ENCODE results near the gene GALNS. TPM values are rescaled to one million over a fixed set of nuclear protein-coding genes. Genes with fewer than 3 reads are reported as not detected.

The GALNS gene
- total RNA-seq, 2 donors from 2014 or later, result 8.8 to 48.8 TPM

DNA sequence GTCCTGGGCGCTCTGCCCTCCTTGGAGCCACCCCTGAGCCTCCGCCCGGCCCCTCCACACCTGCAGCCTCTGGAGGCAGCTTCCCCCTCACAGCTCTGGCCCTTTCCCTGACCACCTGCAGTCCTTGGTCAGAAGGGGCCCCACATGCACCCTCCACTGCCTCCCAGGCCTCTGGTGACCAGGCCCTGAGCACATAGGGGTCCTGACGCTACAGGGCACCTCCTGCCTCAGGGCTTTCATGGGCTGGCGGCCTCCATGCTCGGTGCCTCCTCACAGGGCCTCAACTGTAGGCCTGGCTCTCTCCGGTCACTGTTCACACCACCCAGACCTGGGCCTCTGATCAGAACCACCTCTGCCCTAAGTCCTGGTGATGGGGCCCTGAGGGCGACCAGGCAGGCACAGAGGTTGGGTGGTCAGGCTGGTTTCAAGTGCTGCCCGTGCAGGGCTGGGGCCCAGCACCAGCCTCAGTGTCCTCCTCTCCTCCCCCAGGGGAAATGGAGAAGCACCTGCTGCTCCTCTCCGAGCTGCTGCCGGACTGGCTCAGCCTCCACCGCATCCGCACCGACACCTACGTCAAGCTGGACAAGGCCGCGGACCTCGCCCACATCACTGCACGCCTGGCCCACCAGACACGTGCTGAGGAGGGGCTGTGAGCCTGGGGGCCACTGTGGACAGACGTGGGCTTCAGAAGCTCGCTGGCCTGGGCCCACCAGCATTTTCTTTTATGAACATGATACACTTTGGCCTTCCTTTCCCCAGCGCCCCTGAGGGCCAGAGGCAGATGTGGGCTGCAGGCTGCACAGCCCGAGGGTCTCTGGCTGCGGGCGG lies 48.9 kb downstream of the GALNS start:
- Histone ChIP-seq H3K27ac (no peak overlapping the region), H3K4me3 (no peak overlapping the region), H3K27me3 (no peaks in the 10 kb centered on the region), H3K4me1 (peaks cover 54% of the 10 kb centered on the region), H3K9me3 (no peaks in the 10 kb centered on the region), H3K36me3 (replicated peaks in 1 of 2; ENCODE audit: insufficient read depth in 1 of 2, low read depth in 2 of 2) (no peaks in the 10 kb centered on the region)
- ATAC-seq (no peak), DNase-seq (no peak)
- TF ChIP-seq CTCF (IDR thresholded peaks at IDR 0.05), result no peak
- no peak for TF ChIP-seq POLR2A (IDR thresholded peaks at IDR 0.05)
- intact Hi-C loops (cut with DNase I), result no loop called here
- WGBS, 2 donors, result 84 to 85% methylated on average over 18 to 26 of the region's 26 CpGs

GRCh38 chr16:88807142-88807625 lies 49.6 kb downstream of the GALNS start:
- no peaks in the 10 kb centered on the region for H3K27me3 ChIP-seq
- no peaks in the 10 kb centered on the region for H3K9me3 ChIP-seq
- no peak overlapping the region for H3K4me3 ChIP-seq
- ATAC-seq (no peak), DNase-seq (no peak)
- intact Hi-C loops (cut with DNase I), result no loop called here
- H3K4me1 ChIP-seq, result peaks cover 52% of the 10 kb centered on the region
- TF ChIP-seq POLR2A (IDR thresholded peaks at IDR 0.05) (peak in 1 of 3 donors; percentile 7), CTCF (IDR thresholded peaks at IDR 0.05) (no peak)
- no peaks in the 10 kb centered on the region for H3K36me3 ChIP-seq (replicated peaks in 1 of 2; ENCODE audit: insufficient read depth in 1 of 2, low read depth in 2 of 2)
- H3K27ac ChIP-seq, result no peak overlapping the region
- 79 to 100% methylated on average over 1 to 15 of the region's 24 CpGs for WGBS, 2 donors

- WGBS, 2 donors, result 82% methylated on average over 26 of the region's 27 CpGs; no CpG with 5 or more reads in 1 of the 2 donors
- no peak for DNase-seq
Measured at GRCh38 chr16:88806491-88807111, 50.1 kb downstream of the GALNS start.

GRCh38 chr16:88805887-88806393 lies 50.8 kb downstream of the GALNS start:
- TF ChIP-seq POLR2A (IDR thresholded peaks at IDR 0.05) (no peak), CTCF (IDR thresholded peaks at IDR 0.05) (no peak)
- intact Hi-C loops (cut with DNase I), result no loop called here
- ATAC-seq (no peak), DNase-seq (no peak)
- Histone ChIP-seq H3K36me3 (replicated peaks in 1 of 2; ENCODE audit: insufficient read depth in 1 of 2, low read depth in 2 of 2) (no peaks in the 10 kb centered on the region), H3K27ac (no peak overlapping the region), H3K9me3 (no peaks in the 10 kb centered on the region), H3K27me3 (no peaks in the 10 kb centered on the region), H3K4me1 (peaks cover 43% of the 10 kb centered on the region), H3K4me3 (no peak overlapping the region)
- 88% methylated on average over 20 of the region's 21 CpGs; no CpG with 5 or more reads in 1 of the 2 donors for WGBS, 2 donors

More at GRCh38 chr16:88806491-88807111, 50.1 kb downstream of the GALNS start:
- ATAC-seq, result no peak
- intact Hi-C loops (cut with DNase I), result no loop called here
- Histone ChIP-seq H3K4me1 (peaks cover 49% of the 10 kb centered on the region), H3K9me3 (no peaks in the 10 kb centered on the region), H3K4me3 (no peak overlapping the region), H3K27me3 (no peaks in the 10 kb centered on the region), H3K36me3 (replicated peaks in 1 of 2; ENCODE audit: insufficient read depth in 1 of 2, low read depth in 2 of 2) (no peaks in the 10 kb centered on the region), H3K27ac (no peak overlapping the region)
- TF ChIP-seq POLR2A (IDR thresholded peaks at IDR 0.05), result no peak
- TF ChIP-seq CTCF (IDR thresholded peaks at IDR 0.05), result no peak
